GM19455 (cell line): Measurements from ENCODE around the gene PAQR8.

Experiments
- ATAC-seq: cut with Tn5 transposase; IDR thresholded peaks from one replicate; pipeline ENCODE4 v1.9.1; 2021; ENCODE audit not compliant: unreplicated experiment

Gene PAQR8, protein sequence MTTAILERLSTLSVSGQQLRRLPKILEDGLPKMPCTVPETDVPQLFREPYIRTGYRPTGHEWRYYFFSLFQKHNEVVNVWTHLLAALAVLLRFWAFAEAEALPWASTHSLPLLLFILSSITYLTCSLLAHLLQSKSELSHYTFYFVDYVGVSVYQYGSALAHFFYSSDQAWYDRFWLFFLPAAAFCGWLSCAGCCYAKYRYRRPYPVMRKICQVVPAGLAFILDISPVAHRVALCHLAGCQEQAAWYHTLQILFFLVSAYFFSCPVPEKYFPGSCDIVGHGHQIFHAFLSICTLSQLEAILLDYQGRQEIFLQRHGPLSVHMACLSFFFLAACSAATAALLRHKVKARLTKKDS

DNA sequence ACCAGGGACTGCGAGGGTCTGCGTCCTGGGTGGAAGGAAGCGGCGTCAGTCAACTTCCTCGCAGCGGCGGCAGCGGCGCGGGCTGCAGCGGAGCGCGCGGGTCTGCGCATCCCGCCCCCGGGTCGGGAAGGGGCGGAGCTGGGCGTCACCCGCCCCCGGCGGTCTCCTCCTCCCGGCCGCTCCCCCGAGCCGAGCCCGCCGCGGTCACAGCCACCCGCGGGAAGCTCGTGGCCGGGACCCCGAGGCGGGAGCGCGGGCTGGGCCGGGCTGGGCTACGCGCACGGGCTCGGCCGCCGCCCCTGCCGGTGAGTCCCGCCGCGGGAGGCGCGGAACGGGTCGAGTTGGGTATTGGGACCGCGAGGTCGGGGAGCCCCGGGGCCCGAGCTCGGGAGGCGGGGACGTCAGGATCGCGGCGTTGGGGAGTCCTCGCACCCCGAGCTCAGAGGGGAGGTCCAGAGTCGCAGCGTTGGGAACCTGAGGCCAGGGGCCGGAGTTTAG is at the start of gene PAQR8:
Gene PAQR8, plus strand, starts transcription at position 207 of the 498 bp plus-strand sequence. CDS start 41,063 bp downstream, outside the sequence.
- peak; percentile 82 for ATAC-seq

DNA sequence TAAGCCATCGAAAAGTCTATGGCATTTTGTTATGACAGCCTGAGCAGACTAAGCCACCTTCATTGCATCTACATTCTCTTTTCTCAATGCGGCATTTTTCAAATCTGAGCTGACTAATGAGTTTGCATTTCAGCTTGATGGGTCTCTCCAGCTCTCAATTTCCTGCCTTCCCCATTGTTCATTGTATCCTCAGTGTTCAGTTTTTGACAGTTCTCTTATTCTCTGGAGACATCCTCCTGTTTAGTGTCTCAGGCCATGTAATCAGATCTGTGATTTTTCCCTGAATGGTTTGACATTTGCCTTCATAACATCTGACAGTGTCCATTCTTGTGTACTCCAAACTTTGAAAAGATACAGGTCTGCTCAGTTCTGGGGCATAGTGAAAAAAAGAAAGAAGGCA is 49.5 kb upstream of the PAQR8 start:
- no peak for ATAC-seq

DNA sequence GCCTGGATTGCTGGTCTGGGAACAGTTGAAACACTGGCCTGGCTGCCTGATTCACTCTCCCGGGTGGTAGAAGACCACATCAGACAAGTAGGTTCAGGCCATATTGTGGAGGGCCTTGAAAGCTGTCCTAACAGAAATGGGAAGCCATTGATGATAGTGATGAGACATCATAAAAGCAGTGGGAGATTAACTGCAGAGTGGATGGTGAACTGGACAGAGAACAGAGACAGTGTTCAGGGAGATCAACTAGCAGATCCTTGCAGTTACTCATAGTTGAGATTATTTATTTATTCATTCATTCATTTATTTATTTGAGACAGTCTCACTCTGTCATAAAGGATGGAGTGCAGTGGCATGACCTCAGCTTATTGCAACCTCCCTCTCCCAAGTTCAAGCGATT is 47.2 kb upstream of the PAQR8 start:
- ATAC-seq, result no peak

DNA sequence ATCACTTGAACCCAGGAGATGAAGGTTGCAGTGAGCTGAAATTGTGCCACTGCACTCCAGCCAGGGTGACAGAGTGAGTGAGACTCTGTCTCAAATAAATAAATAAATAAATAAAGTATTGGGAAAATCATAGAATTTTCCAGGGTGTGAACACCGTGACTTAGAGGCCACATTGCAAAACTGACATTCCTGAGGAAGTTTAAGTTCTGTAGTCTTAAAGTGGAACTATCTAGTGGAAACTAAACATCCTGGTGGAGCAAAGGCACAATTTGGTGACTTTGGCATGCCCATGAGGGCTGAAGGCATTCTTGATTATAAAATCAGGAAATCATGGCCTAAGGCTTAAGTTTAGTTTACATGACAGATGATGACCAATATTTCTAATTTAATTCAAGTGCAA is 44.7 kb upstream of the PAQR8 start:
- ATAC-seq, result no peak

DNA sequence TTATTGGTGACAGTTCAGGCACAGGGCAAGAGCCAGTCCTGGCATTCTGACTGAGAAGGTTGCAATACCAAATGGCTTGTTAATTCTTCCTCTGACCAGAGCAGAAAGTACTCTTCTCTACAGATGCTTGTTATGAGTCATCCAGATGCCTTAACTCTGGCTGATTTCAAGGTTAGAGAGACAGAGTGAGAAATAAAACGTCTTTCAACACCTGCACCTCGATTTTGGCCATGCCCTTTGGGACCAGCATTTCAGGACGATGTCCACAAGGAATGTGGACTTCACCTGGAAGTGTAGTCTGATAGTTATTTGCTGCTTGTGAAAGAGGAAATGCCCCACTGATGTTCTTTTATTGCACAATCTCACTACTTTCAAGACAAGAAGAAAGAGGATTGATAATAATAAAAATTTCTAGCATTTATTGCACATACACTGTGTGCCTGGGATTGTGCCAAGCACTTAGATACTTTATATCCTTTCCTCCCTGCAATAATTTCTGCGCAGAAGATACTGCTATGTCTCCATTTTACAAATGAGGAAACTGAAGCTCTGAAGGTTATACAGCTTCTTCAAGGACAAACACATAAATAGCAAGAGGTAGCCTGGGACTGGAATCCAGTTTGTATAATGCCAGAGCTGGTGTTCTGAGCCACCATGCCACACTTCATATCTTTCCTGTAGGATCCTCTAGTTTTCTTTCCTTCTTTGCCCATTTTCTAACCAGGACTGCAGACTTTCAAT is 43.9 kb upstream of the PAQR8 start:
- ATAC-seq, result peak; percentile 99

DNA sequence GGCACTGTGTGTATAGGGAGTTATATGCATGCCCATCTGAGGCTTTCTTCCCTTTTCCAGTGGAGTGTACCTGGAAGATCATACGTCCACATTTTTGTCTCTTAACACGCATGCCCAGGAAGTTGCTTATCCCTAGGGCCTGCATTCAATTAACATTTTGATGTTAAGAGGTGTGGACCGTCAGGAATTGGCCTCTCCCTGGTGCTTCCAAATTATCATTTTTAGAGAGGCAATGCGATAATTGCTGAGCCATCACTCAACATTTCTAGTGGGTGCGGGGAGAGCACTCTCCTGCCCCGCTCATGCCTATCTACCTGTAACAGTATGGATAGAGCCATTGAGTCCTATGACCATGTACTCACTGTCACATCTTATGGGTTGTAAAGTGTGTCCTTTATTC is 37.8 kb upstream of the PAQR8 start:
- no peak for ATAC-seq

DNA sequence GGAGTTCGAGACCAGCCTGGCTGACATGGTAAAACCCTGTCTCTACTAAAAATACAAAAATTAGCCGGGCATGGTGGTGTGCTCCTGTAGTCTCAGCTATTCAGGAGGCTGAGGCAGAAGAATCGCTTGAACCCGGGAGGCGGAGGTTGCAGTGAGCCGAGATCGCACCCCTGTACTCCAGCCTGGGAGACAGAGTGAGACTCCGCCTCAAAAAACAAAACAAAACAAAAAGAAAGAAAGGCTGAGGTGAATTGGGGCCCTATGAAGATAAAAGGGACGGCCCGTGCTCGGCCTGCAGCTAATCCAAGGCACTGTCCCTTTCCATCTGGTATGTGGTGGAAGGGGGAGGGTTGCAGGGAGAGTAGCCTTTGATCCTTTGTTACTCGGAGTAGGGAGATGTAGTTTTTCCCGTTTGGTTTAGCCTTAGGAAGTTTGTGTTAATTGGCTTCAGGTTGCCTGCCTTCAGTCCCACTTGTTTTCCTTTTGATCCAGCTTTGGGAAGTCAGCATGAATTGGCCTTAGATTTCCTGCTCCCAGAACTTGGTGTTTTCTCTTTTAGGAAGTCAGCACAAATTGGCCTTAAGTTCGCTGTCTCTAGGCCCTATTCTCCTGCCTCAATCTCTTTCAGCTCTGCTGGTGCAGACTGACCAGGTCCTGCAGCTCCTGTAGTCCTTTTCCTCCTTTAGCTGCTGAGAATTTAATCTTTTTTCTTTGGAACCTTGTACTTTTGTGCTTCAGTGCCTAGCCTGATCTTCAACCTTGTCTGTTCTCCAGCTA is 36.1 kb upstream of the PAQR8 start:
- no peak for ATAC-seq

DNA sequence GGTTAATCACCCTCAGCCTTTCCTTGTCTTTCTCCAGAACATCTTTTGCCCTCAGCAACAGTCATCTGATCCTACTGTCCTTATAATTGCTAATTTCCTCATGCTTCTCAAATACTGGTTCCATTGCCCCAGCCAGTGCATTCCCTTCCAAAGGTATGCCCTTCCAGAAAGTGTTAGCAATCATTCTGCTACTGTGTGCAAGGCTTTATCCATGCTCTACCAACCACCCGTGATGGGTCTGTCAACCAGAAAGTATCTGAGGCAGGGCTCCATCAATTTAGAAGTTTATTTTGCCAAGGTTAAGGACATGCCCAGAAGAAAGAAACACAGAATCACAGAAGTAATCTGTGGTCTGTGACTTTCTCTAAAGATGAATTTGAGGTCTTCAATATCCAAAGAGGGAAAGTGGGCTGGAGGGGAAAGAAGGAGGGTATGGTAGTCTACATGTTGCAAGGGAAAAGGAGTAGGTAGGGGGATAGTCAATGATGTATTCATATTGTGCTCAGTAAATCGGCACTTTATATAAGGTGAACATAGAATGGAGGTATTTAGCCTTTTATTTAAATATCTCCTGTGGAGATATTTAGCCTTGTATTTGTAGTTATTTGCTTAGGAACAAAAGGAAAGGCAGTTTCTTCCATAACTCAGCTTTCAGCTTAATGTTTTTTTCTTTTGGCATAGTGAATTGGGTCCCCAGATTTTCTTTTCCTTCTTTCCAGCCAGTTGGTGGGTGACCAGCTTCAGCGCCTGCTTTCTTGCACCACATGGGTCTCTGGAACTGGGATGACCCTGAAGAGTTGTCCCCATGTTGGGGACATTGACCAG is 35.2 kb upstream of the PAQR8 start:
- ATAC-seq, result no peak

DNA sequence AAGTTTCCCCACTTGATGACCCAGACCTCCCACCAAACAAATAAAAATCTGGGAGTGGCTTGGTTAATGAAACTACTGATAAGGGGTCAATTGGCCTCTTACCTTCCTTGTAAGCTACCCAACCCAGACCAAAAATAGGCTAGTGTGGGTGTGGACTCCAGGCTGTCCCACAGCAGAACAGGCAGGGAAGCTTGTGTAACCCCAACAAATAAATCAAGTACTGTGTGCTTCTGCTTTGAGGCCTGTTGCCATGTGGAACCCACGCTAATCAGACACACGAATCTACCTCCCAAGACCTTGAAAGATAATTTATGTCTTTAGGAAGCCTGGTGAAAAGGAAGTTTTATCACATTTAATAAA is 33.7 kb upstream of the PAQR8 start:
- no peak for ATAC-seq

DNA sequence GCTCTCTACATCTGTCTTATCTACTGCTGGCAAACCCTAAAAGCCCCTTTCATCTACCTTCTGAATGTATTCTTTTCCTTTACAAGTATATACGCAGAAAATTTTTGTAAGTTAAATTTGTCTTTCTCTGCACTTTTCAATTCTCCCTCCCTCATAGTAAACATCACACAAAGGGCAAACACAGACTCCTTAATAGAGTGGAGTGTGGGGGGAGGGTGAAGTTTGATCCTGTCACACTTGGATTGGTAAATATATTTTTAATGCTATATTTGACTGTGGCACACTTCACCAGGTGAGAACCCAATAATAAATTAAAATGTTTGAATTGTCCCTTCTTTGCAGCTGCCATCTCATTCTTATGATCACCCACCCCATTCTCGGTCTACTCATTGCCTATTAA is 33.2 kb upstream of the PAQR8 start:
- ATAC-seq, result no peak

DNA sequence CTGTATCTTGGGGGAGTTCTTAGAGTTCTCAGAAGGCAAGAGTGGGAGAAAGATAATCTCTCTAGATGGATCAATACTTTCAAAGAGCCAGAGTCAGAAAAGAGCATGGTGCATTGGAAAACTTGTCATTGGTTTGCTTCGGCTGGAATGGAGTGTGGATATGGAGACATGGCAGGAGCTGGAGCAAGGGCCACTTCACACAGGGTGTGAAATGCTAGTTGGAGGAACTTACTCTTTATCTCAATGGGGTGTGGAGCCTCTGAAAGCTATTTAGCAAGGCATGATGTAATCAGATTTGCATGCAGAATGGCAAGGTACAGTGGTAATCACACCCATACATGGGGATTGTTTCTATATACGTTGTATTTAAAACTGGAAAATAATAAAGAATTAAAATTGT is 31.5 kb upstream of the PAQR8 start:
- ATAC-seq, result no peak

DNA sequence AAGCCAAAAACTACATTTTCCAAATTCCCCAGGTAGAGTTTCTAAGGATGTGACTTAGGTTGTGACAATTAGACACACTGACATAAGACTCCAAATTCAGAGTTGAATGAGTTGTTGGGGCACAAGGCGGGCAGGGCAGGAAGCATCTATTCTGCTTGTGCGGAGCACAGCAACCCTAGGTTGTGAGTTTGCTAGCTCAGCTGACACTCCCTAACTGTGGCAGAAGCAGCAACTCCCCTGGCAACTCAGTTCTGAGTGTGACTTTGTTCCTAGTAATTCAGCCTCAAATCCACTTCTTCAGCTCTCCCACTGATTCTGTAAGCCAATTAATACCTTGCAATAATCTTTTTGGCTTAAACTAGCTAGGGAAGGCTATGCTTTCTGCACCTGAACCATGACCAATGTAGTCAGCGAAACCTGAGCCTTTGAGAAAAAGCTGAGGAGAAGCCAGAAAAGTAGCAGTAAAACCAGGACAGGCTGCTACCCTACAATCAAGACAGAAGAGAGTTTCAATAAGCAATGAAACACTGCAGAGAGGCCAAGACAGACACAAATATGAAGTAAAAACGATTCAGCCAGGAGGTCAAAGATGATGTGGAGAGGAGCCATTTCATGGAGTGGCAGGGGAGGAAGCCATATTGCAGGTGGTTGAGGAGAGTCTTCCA is 30.0 kb upstream of the PAQR8 start:
- ATAC-seq, result no peak

DNA sequence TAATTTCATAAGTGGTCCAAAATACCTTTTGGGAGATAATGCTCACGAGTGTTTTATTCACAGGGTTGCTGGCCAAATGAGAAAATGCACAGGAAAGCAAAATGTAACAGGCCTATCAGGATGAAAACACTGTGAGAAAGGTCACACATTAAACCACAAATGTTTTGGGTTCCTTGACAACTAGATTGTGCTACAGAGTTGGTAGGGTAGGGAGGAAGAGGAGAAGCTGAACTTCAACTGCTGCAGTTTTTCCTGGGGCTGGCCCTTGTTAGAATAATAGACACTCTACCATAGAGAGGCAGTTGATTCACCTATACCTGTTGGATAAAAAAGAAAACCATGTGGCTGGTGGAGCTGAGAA is 28.1 kb upstream of the PAQR8 start:
- ATAC-seq, result no peak

DNA sequence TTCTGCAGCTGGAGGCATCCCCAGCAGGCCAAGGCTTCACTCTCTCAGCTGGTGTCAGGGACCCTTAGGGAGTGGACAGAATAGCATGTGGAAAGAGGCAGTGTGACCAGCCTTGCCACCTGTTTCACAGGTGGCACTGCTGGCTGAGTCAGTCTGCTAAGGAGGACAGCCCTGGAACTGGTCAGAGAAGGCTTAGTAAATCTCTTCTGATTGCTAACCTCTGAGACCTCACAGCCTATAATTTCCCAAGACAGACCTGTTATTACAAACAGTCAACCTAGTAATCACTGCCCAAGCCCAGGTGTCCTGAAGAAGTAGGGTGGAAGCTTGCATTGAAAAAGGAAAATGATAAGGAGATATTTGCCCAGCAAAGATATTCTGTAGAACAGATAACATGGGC is 26.4 kb upstream of the PAQR8 start:
- no peak for ATAC-seq

DNA sequence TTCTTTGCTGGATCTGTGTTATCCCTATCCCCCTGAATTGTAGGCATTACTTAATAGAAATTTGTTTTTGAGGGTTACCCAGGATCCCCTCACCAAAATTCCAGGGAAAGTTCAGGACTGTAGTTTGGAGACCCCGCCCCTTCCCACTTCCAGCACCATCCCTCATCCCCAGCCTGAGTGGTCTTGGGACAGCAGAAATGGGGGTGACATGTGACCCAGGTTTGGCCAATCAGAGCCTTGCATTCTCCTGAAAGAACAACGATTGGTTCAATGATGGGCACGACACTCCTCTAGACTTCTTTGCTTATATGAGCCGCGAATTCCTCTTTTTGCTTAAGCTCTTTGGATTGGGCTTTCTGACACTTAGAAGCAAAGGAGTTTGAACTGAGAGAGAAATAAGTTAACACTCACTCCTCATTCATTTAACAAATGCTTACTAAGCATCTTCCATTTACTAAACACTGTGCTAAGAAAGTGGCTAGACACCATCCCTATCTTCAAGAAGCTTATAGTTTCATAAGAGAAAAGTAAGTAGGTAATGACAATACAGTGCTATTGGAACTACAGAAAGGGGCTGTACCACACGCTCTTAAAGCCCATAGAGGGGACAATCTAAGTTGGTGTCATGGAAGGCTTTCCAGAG is 24.9 kb upstream of the PAQR8 start:
- peak; percentile 12 for ATAC-seq

DNA sequence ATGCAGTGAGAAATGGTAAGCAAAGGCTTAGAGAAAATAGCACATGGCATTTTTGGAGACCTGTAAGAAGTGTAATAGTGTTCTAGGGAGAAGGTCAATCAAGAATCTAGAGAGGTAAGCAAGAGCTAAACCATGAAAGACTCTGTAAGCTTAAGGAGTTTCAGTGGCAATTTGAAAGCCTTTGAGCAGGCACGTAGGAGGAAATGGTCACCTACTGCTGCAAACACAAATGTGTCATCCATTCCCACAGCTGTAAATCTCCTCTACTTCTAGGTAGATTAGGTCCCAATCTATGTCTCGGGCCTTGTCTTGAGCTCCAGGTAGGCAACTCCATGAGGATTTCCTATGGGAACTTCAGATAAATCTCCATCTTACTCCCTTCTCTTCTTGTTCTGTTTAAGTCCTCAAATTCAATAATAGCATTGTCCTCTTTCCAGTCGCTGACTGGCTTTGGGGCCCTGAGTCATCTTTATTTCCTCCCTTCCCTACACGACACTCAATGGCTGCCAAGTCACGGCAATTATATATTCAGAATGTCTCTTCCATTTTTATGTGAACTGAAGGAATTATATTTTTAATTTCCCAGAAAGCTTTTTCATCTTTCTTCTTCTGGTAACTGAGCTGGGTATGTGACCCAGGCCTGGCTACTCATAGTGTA is 24.2 kb upstream of the PAQR8 start:
- peak; percentile 80 for ATAC-seq

DNA sequence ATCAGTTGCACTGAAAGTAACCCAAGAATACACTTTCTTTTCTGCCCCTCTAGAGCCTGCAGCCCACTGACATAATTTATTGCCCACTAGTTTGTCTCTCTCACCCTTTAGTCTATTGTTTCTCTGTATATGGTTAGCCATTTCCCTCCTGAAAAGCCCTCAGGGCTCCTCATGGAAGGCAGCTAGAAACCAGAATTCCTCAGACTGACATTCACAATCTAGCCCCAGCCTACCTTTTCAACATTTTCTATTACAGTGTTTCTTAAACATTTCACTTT is 21.4 kb upstream of the PAQR8 start:
- ATAC-seq, result no peak

DNA sequence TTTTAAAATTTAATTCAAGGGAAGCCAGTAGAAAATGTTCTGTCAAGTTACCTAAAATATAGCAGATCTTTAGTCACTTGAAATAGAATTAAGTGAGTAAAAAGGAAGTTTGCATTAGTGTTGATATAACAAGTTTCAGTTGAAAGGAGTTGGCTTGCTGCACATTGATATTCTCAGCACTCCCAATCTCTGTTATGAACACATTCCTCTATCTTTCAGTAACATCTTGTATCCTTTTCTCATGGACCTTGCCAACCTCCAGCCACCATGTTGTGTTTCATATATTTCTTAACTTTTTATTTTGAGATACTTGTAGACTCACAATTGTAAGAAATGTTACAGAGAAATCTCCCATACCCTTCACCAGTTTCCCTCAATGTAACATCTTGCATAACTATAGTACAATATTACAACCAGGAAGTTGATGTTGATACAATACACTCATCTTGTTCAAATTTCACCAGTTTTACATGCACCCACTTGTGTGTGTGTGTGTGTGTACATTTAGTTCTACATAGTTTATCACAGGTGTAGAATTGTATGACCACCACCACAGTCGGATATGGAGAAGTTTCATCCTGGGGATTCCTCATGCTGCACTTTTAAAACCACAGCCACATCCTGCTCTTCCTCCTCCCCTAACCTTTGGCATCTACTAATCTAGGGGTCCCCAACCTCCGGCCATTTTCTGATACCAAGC is 20.2 kb upstream of the PAQR8 start:
- ATAC-seq, result no peak

DNA sequence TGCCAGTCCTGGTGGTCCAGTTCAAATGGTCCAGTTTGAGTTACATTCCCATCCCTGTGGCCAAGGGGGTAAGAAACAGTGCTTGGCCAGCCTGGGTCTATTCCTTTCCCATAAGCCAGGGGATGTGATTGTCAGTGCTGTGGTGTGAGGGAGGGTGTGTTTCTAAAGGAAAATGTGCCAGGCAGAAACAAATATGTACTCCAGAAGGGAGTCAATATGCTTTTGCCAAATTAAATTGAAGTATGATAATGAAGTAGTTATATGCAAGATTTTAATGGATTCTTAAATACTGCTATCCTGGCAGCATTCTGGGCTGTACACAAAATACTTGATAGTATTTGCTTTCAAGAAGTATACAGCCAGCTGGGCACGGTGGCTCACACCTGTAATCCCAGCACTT is 16.6 kb upstream of the PAQR8 start:
- ATAC-seq, result no peak
